Sigmoid colon (tissue), 4 donors: ENCODE results near the gene CSH1.
"Not testable (repeated sequence)": the region's sequence is repeated elsewhere in the genome, so short reads cannot be mapped to it uniquely, and the experiment has no call there.

ENCODE experiments used
- CTCF ChIP-seq, 4 experiments: fragments of 450-650 bp in 3 of 4; fragments of 200-600 bp in 1 of 4; IDR thresholded peaks; one replicate each; pipeline ENCODE4 v1.5.1; 2016 to 2019; ENCODE audit warnings: antibody characterized with exemption in 4 of 4, mild to moderate bottlenecking in 3 of 4, moderate library complexity in 2 of 4
- EP300 ChIP-seq, 4 donors: sonication (generic); formaldehyde crosslinking; IDR thresholded peaks; one replicate each; pipeline ENCODE4 v1.6.1; 2017; ENCODE audit warnings: antibody characterized with exemption in 4 of 4
- POLR2A ChIP-seq, 2 donors: fragments of 450-650 bp; IDR thresholded peaks; one replicate each; pipeline ENCODE4 v1.6.1; 2016; ENCODE audit warnings: antibody characterized with exemption in 2 of 2, mild to moderate bottlenecking in 2 of 2, moderate library complexity in 2 of 2

- not testable (repeated sequence) for TF ChIP-seq EP300, POLR2A, CTCF (IDR thresholded peaks at IDR 0.05)
Observed at GRCh38 chr17:63869491-63870291, 26.7 kb downstream of the CSH1 start.
